Measurements from ENCODE around the gene PACS1.

Gene PACS1

DNA sequence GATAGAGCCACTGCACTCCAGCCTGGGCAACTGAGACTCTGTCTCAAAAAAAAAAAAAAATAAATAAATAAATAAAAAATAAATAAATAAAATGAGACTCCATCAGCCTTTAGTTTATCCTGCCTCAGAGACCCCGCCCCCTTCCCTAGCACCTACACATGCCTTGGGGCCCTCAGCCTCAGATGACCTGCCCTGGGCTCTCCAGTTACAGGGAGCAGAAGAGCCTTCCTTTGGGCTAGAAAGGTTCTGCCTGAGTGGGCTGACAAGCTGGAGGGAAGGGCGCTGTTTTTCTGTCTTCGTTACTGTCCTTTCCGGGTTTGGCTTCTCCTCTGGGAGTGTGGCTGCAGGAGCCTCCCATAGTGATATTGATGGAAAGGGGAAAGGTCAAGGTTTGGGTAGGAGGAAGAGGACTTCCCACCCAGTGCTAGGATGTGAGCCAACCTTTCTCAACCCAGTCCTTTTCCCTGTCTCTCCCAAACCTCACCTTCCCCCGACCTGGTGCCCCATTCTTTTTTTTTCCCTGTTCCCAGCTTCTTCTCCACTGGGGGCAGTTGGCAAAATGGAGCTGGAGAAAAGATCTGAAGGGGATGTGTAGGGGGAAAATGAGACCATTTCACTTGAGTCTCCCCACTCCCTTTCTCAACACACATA lies 19.4 kb upstream of the PACS1 start:
- DNase-seq (ENCODE audit: low read depth, low spot score) = peak; percentile 25

- DNase-seq (ENCODE audit: low read depth, low spot score) = no peak
These were observed 18.7 kb upstream of the PACS1 start for GRCh38 chr11:66051371-66051765.

DNA sequence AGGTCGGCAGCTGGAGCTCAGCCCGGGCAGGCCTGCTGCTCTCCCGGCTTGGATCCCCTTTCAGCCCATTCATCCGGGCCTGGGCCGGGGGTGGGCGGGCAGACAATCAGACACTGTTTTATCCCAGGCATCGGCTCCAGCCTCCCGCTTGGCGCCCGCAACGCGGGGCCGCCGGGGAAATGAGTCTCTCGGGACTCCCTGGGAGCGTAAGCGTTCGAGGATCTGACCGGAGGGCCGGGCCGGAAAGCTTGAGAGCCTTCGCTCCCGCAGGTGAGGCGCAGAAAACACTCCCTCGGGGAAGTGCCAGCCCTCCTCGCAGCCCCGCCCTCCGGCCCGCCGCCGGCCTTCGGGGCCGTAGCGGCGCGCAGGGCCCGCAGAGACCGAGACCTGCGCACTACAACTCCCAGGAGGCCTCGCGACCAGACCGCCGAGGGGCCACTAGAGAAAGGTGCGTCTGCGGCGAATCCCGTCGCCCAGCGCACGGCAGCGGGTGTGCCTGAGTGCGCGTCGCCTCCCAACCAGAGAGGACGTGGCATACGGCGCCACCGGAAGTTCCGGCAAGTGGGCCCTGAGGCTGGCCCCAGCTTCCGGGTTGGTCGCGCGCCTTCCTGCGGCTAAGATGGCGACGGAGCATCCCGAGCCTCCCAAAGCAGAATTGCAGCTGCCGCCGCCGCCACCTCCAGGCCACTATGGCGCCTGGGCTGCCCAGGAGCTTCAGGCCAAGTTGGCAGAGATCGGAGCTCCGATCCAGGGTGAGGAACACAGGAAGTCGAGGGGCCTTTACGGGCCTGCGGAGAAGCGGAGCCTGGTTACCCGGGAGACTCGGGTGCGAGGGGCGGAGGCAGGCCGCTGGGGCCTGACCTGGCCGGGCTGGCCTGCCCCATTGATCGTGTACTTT lies 18.1 kb upstream of the PACS1 start, which contains the start of gene SF3B2:
SF3B2 (plus strand) TSS at position 599 of the 898 bp plus-strand sequence; CDS start at position 620, 21 bp downstream.
- peak; percentile 99 for DNase-seq (ENCODE audit: low read depth, low spot score)

DNA sequence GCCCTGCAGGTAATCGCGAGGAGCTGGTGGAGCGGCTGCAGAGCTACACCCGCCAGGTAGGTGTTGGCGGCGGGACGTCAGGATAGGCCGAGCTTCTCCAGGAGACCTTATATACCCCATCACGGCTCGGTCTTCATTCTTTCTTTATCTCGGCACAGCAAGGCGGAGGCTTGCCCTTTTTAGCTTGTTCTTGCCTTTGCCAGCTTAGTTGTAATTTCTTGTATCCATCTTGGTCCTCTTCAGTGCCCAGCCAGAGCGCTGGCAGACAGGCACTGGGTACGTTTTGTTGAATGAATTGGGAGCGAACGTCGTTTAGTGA lies 17.4 kb upstream of the PACS1 start:
- DNase-seq (ENCODE audit: low read depth, low spot score) = no peak

- no peak for DNase-seq (ENCODE audit: low read depth, low spot score)
These were observed 15.1 kb upstream of the PACS1 start for GRCh38 chr11:66055021-66055420.

GRCh38 chr11:66056501-66056900 lies 13.6 kb upstream of the PACS1 start:
- DNase-seq (ENCODE audit: low read depth, low spot score) = no peak

GRCh38 chr11:66059966-66060680 lies 9.9 kb upstream of the PACS1 start:
- DNase-seq (ENCODE audit: low read depth, low spot score) = no peak

DNA sequence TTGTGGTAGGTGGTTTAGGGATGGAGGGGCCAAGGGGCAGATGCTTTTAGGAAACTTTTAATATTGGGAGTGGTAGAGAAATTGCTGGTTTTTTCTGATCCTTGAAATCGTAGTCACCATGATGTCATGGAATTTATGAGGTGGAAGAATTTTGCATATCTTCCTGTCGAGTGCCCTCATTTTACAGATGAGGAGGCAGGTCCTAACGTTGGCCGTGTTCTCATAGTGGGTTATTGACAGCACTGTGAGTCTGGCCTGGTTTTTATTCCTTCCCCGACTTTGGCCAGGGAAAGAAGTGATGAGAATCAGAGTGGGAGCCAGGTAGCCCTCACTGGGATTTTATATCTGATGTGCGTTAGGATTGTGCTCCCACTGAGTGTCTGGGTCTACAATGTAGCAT lies 8.8 kb upstream of the PACS1 start:
- DNase-seq (ENCODE audit: low read depth, low spot score) = no peak

GRCh38 chr11:66062408-66062807 lies 7.7 kb upstream of the PACS1 start:
- no peak for DNase-seq (ENCODE audit: low read depth, low spot score)

GRCh38 chr11:66063900-66064299 lies 6.2 kb upstream of the PACS1 start:
- no peak for DNase-seq (ENCODE audit: low read depth, low spot score)

DNA sequence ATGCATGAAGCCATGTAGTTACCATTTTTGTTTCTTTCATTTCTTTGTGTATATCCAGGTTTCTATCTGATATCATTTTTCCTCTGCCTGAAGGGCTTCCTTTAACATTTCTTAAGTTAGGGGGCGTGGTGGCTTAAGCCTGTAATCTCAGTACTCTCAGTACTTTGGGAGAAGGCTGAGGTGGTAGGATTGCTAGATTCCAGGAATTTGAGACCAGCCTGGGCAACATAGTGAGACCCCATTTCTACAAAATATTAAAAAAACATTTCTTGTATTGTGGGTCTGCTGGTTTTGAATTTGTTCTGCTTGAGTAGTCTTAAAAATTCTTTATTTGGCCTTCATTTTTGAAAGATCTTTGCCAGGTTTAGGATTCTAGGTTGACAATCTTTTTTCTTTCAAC lies 5.5 kb upstream of the PACS1 start:
- DNase-seq (ENCODE audit: low read depth, low spot score) = no peak

GRCh38 chr11:66066751-66067150 lies 3.3 kb upstream of the PACS1 start:
- DNase-seq (ENCODE audit: low read depth, low spot score) = no peak

- no peak for DNase-seq (ENCODE audit: low read depth, low spot score)
These were observed 2.4 kb upstream of the PACS1 start for GRCh38 chr11:66067640-66068039.

DNA sequence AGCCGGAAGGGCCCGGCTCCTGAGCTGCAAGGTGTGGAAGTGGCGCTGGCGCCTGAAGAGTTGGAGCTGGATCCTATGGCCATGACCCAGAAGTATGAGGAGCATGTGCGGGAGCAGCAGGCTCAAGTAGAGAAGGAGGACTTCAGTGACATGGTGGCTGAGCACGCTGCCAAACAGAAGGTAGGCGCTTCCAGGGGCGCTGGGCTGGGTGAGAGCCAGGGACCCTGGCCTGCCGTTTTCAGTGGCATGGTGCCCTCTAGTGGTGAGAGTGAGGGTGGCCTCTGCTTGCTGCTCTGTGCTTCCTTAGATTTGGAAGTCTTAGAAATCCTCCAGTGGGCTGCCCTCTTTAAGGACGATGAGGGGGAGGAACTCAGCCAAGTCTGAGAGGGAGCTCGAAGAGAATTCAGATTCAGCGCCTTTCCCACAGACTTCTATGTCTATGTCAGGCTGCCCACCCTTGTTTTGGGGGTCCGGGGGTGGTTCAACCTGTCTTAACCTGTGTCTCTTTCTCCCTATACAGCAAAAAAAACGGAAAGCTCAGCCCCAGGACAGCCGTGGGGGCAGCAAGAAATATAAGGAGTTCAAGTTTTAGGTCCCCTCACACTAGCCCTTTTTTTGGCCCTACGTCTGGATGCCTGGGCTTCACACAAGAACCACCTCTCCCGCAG lies 1.8 kb upstream of the PACS1 start:
- DNase-seq (ENCODE audit: low read depth, low spot score) = peak; percentile 92

DNA sequence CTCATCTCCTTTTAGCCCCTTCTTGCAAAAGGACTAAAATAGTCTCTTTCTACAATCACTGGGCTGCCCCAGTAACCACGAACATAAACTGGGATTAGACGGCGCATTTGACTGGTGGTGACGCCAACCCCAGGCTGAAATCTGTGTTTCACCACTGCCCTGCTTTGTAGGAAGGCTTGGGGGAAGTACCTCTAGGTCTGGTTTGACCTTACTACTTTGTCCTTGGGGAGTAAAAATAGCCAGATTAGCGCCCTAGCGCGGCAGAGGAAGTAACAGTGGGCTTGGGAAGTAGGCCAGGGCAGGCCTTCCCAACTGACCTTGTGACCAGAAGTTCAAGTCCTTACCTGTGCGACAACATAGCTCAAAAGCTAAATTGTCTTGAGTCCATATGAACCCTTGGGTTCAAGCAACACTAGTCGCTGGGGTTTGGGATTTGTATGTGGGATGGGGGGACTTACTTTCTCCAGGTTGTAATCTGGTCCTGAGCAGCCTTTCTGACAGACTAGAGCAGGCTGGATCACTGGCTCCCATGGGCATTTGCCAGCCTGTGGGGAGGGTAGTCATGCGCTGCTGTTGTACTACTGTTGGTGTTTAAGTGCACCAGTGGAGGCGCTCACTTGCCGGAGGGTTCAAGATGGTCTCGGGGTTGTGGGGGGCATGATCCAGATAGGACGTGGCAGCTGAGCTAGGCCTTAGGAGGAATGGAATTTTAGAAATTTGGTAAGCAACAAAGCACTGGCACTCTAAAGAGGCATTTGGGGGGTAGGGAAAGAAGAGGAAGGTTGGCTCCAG lies 953 bp upstream of the PACS1 start:
- no peak for DNase-seq (ENCODE audit: low read depth, low spot score)

GRCh38 chr11:66070604-66071380 lies 720 bp downstream of the PACS1 start:
- peak; percentile 30 for DNase-seq (ENCODE audit: low read depth, low spot score)

- peak; percentile 32 for DNase-seq (ENCODE audit: low read depth, low spot score)
These were observed 1.3 kb downstream of the PACS1 start for GRCh38 chr11:66071381-66071801.

GRCh38 chr11:66072081-66072480 lies 2.0 kb downstream of the PACS1 start:
- no peak for DNase-seq (ENCODE audit: low read depth, low spot score)

DNA sequence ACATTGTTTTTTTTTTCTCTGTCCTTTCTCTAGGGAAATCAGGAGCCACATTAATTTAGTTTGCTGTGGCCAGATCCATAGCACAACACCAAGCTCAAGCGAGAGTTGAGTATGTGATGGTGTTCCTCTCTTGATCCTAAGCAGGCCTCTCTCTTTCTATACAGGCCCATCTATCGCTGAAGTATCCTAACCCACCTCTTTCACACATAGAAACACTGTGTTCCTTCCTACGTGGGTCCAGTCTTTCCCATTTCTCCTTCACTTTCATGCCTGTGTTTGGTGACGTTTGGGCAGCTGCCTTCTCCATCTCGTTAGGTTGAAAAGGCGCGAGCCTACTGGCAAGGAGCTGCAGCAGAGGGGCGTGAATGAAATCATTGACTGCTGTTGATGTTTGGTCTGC lies 2.4 kb downstream of the PACS1 start:
- DNase-seq (ENCODE audit: low read depth, low spot score) = no peak

DNA sequence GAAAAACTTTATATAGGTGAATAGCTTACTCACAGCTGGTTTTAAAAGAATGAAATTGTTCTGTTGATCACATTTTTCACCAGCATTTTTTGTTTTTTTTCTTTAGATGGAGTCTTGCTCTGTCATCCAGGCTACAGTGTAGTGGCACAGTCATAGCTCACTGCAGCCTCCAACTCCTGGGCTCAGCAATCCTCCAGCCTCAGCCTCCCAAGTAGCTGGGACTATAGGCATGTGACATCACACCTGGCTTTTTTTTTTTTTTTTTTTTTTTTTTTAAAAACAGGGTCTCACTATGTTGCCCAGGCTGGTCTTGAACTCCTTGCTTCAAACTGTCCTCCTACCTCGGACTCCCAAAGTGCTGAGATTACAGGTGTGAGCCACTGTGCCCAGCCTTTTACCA lies 3.6 kb downstream of the PACS1 start:
- DNase-seq (ENCODE audit: low read depth, low spot score) = no peak

All from ELF-1 (cell line).